CD4-positive, alpha-beta T cell treated with Interferon gamma for 1 hour (primary cell): ENCODE measurements around the gene MVB12A.

Experiments used
- DNase-seq: peaks from one replicate; pipeline ENCODE4 v3.0.0-alpha.2; 2020

The MVB12A gene

DNA sequence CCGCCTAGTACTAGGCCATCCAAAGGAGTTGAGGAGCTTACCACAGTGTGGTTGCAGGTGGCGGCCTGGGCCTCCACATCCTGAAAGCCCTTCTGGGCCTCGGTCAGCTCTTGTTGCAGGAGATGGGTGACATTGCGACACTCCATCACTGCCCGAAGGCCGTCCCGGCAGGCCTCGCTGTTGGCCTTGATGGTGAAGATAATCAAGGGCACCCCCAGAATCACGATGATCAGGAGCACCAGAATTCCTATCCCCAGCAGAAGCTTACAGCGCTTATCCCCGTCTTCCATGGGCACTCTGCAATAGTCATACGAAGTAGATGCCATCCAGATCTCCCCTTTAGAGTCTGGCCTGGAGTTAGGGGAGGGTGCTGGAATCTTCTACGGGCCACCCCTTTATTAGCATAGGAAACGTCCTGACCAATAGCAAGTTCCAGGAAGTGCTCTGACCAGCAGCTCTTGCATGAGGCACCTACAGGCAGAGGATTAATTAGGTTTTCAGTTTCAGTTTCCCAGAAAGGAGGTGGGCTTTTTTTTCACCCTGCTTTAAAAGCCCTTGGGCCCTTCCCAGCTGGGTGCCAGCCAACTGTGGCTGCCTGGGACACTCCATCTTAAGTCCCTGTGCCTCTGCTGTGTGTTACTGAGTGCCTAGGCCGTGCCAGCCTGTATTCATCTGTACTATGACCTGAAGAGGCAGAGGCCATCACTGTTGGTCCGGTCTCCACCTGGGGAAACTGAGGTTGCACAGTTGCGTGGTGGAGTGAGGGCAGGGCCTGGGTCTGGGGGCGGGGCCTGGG, 14.4 kb upstream of the MVB12A start, which contains the start of gene BST2:
Gene BST2 (minus strand): TSS at position 381 of the 796 bp plus-strand sequence. CDS start 55 bp downstream, at position 326.
- DNase-seq, result peak; percentile 77

DNA sequence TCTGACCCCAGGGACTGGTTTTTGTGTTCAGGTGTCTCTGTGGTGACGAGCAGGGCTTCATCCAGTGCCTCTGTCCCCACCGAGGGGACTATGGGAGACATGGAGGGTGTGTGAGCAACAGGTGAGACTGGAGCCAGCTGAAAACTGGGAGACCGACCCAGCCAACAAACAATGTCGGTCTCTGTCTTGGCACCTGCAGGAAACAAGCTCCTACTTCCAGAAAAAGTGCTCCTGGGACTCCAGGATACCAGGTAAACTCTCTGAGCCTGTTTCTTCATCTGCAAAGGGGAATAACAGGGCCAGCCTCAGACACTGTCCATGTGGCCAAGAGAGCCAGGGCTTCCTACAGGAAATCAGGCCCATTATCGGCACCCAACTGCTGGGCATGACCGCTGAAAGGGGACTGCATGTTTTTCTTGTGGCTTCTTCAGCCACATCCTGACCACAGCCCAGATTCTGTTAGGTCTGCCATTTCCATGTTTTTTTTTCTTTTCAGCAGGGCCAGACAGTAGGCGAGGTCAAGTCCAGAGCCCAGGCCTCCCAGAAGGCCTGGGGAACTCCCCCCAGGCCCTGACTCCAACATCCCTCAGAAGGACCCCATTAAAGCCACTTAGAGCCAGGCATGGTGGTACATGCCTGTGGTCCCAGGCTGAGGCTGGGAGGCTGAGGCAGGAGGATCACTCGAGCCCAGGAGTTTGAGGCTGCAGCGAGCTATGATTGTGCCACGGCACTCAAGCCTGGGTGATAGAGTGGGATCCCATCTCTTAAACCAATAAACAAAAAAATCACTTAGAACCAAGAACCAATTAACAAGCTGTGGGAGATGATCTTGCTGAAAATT, 13.6 kb upstream of the MVB12A start:
- peak; percentile 65 for DNase-seq

DNA sequence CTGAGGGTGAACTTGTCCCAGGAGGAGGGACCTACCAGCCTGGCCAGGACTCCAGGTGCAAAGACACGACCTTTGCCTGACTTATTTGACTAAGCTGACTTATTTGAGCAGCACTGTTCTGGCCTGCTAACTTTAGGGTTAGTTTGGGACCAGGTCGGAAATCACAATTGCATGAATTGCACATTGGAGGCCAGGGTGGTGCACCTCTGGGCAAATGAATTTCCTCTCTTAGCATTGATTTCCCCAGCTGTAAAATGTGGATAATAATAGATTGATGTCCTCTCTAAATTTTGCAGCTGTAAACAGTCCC, 13.0 kb upstream of the MVB12A start:
- DNase-seq, result no peak

DNA sequence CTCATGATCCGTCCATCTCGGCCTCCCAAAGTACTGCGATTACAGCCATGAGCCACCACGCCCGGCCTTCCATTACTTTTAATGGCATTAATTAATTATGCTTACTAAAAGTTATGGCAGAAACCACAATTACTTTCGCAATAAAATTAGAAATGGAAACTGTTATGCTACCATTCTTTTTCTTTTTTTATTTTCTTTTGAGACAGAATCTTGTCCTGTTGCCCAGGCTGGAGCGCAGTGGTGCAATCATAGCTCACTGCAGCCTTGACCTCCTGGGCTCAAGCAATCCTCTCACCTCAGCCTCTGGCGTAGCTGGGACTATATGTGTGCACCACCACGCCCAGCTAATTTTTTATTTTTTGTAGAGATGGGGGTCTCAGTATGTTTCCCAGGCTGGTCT, 9.9 kb upstream of the MVB12A start:
- no peak for DNase-seq

DNA sequence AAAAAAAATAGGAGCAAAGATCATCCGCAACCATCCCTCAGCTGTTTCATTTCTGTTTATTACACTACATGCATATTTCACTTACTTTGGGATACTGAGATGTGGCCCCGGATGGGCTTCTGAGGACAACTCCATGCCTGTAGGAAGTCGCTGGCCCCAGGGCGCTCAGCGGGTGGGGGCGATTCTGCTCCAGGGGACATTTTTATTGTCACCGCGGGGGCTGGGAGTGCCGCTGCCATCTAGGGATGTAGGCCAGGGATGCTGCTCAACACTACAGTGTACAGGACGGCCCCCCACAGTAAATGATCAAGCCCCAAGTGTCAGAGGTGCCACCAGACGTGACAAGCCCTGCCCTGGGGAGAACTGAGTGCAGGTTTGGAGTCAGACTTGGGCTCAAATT, 8.0 kb upstream of the MVB12A start:
- no peak for DNase-seq

DNA sequence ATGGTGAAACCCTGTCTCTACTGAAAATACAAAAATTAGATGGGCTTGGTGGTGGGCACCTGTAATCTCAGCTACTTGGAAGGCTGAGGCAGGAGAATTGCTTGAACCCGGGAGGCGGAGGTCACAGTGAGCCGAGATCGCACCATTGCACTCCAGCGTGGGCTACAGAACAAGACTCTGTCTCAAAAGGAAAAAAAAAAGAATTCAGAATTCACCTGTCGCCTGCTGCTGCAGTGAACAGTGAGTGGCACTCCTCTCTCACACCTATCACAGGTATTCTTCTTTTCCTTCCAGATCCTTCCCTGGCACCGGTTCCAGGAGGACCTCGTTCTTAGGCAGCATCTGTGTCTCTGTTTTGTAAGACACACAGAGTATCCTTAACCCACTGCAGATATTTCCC, 5.8 kb upstream of the MVB12A start:
- no peak for DNase-seq

DNA sequence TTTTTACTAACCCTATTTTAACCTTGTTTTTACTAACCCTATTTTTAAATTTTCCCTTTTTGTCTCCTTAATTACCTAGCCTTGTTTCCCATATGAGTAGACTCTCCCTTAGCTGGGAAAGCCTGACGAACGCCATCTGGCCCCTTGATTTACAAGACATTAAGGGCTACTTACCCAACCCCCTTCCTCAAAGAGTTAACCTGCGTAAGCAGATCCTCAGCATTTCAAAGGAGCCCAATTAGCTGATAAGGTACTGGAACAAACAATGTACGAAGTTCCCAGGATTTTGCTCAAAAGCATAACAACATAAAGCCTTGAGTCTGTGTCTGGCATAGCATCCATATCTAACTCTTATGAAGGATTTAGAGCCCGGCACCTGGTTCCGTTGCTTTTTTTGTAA, 4.7 kb upstream of the MVB12A start:
- DNase-seq, result no peak

DNA sequence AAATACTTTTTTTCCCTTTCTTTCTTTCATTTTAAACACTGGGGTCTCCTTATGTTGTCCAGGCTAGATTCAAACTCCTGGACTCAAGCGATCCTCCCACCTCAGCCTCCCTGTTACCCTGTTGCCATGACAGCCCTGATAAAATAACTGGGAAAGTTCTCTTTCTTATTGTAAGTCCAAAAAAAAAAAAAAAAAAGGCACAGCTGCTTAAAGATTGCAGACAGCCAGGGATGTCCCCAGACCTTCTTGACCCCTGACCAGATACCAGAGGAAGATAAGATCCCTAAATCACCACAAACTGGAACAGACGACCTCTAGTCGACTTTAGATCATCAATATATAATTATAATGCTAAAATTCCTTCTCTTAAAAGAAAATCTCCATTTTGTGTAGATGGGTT, 1.1 kb upstream of the MVB12A start:
- no peak for DNase-seq

DNA sequence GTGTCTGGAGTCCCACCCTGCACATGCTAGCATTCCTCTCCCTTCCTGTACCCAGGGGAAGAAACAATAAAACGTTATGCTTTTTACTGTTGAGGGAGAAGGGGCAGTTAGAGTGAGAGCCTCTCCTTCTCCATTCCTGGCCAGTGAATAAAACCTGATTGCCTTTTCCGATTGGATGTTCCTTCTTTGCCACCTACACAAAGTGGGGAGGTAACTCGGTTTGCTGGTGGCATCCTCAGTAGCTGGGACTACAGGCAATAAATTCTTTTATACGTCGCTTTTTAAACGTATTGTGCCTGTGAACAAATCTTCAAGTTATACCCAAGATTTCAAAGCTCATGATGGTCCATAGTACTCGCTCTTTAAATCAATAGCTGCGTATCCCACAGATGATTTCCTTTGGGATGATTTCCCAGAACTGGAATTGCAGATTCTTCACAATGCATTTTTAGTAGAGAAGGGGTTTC, 660 bp upstream of the MVB12A start:
- DNase-seq, result no peak

DNA sequence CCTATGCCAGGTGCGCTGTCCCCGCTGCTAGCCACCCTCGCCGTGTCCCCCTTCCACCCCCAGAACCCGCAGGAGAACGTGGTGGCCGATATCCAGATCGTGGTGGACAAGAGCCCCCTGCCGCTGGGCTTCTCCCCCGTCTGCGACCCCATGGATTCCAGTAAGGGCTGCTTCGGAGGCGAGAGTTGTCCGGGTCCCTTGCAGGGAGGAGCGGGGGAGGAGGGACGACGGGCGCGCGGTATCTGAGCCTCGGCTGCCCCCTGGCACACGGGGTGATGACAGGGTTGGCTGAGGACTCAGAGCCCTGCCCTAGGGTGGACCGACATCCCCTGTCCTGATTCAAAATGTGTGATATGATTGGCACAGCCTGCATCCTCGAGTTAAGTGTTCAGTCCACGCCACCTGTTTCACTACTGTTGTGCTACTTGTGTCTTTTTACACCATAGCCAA, 653 bp downstream of the MVB12A start:
- DNase-seq, result no peak

DNA sequence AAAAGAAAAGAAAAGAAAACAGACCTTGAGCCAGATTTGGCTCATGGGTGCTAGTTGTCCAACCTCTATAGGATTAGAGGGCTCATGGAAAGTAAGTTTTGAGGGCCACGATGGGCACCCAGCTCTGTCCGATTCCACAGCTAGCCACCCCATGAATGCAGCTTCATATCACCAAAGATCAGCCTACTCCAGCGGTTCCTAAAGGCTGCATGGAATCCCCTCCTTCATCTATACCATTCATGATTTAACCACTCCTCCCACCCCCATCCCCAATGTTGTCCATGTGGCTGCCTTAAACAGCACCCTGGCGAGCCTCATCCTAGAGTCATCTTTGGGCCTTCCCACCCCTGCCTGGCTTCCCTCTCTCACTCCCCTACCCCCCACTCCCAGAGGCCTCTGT, 2.1 kb downstream of the MVB12A start:
- DNase-seq, result no peak

DNA sequence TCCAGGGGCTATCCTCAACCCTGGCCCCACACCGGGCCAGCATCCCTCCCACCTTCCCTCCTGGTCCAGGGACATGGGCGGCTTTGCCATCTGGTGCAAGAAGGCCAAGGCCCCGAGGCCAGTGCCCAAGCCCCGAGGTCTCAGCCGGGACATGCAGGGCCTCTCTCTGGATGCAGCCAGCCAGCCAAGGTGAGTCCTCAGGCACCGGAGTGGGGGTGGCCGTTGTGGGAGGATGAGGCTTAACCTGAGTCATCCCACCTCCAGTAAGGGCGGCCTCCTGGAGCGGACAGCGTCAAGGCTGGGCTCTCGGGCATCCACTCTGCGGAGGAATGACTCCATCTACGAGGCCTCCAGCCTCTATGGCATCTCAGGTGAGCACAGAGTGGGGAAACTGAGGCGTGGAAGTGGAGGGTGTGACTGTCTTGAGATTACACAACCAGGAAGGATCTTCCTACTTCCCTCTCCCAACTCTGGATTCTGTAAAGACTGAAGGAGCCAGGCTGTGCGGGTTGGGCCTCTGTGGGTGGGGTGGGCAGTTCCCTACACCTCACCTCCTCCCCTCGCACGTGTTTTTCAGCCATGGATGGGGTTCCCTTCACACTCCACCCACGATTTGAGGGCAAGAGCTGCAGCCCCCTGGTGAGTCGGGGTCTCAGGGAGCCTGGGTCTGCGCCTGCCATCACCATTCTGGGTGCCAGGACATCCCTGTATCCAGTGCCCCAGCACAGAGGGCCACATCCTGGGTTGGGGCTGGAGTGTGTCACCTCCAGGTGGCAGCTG, 3.8 kb downstream of the MVB12A start:
- DNase-seq, result no peak

DNA sequence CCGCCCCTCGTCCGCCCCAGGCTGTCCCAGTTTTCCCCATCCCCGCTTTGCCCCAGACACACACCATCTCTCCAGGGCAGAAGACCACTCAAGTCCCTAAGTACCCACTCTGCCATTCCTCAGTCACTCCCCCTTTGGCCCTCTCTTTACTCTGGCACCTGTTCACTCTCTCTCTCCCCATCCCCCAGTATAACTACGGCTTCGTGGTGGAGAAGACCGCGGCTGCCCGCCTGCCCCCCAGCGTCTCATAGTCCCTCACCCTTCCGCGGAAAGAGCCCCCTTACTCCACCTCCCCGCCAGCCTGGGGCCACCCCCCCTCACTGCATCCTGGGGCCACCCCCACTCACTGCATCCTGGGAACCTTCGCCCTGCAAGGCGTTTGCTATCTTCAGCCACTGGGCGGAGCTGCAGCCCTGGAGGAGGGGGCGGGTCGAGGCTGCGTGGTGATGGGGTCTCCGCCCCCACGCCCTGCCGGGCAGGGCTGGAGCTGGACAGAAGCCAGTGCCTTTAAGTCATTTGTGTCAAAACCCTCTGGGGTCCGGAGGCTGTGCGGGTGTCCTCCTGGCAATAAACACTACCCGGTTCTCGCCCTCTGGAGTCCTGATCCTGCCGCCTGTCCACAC, 5.0 kb downstream of the MVB12A start:
- DNase-seq, result peak; percentile 22

DNA sequence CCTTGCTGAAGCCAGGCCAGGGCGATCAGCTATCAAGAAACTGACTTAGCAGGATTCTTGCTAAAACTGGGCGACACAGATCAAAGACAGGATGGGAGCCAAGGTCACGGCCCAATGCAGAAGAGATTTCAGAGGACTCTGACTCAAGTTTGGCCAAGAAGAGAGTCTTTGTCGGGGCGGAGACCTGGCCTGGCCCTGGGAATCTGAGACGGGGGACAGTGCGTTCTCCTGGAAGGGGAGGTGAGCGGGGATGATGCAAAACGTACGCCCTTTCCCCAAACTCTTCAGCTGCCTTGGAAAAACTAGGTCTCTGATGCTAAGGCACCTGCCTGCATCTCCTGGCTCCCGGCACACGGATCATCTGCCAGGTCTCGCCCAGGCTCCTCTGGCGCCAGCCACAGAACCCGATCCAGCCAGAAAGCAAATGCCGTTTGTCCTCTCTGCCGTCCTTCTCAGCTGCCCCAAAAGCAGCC, 9.8 kb downstream of the MVB12A start:
- DNase-seq, result no peak

DNA sequence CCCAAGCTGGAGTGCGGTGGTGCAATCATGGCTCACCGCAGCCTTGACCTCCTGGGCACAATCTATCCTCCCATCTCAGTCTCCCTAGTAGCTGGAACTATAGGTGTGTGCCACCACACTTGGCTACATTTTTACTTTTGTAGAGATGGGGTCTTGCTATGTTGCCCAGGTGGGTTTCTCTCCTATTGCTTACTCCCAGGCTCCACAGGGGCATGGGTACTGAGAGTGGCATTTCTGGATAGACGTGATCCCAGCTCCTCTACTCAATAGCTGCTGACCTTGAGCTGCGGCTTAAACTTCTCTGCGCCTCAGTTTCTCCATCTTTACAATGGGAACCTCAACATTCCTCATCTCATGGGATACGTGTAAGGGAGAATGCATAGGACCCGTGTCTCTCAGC, 11.6 kb downstream of the MVB12A start:
- DNase-seq, result no peak

DNA sequence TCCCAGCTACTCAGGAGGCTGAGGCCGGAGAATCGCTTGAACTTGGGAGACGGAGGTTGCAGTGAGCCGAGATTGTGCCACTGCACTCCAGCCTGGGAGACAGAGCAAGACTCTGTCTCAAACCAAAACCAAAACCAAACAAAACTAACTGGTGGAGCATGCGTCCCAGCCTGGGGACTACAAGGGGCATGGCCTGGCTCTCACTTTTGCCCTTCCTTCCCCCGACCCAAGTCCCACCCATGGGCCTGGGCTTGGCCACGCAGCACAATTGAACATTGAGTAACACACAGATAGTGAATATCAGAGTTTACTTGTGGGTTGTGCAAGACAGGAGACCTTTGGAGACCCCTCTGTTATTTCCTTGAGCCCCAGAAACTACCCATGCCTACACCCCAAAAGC, 15.4 kb downstream of the MVB12A start:
- DNase-seq, result no peak

DNA sequence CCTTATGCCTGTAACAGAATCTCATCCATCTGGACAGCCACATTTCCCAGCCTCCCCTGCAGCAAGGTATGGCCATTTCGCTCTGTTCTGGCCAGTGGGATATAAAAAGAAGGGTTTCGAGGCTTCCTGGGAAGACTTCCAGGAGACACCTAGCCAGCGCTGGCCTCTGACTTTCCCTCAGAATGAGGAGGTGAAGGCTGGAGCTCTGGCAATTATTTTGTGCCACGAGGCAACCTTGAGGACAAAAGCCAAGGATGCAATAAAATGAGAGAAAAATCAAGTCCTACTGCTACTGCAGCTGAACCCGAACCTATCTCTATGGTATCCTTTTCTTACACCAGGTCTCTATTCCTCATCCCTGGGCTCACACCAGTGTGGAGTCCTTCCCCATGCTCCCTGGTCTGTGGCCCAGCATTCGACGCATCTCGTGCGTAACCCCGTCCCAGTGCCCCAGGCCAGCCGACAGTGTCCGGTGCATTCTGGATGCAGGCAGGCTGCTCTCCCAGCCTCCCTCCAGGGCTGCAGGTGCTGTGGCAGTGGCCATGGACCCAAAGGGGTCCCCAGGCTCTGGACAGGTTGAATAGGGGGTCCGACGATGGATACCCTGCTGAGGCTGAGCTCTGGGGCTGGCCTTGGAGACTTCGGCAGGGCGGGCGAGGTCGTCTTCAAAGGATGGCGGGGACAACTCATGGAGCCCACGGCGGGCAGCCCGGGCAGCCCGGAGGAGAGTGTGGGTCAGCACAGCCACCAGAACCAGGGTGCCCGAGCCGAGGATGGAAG, 16.4 kb downstream of the MVB12A start:
- no peak for DNase-seq

DNA sequence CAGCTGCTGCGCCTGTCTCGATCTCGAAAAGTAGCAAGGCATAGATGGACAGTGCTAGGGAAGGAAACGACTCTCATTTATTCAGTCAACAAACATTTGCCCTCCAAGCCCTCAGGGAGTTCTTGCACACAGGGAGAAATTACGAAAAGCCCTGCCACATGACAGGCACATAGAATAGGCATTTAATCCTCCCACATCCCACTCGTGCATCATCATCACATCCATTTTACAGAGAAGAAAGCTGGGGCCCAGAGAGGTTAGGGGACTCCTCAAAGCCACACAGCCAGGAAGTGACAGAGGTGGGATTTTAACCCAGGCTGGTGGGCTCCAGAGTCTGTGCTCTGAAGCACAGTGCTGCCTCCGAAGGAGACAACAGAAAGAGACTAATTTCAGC, 17.0 kb downstream of the MVB12A start:
- DNase-seq, result no peak

DNA sequence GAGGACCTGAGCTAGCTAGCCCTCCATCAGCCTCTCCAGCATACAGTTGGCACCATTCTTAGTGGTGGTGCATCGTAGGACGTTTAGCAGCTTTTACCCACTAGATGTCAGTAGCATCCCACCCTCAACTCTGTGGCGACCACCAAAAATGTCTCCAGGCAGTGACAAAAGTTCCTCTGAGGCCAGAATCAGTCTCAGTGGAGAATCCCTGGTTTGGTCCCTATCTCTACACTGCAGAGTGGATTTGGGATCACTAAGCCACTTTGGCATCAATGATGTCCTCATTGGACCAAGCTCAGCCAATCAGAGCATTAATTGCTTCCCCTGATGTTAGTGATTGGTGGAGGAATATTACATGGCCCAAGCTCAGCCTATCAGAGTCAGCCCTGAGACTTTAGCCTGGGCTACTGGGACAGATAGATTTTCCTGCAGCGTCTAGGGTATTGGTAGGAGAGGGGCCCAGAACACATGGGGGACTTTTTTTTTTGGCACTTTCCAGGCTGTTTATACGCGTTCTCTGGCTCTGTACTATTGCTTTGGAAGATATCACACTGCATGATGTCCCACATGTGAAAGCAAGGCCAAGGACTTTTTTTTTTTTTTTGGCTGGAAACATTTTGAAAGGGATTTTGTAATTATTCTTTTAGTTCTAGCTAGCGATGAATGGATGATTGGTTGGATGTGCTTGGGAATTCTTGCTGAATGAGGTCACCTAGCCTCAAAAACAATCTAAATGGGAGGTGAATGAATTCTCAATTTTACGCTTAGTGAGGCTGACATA, 21.6 kb downstream of the MVB12A start:
- DNase-seq, result no peak

DNA sequence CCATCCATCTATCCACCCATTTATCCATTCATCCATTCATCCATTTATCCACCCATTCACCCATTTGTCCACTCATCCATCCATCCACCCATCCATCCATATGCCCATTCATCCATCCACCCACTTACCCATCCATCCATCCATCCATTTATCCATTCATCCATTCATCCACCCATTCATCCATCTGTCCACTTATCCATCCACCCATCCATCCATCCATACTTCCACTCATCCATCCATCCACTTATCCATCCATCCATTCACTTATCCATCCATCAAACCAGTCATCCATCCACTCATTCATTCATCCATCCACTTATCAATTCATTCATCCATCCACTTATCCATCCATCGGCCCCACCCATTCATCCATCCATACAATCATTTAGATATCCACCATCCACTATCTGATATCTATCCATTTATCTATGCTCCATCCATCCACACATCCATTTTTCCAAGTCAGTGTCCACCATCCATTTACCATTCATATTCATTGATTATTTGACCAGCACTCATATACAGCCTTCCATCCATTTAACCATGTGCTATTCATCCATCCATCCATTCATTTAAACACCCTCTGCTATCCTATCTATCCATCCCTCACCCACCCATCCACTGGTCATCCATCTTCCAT, 25.8 kb downstream of the MVB12A start:
- DNase-seq, result no peak

DNA sequence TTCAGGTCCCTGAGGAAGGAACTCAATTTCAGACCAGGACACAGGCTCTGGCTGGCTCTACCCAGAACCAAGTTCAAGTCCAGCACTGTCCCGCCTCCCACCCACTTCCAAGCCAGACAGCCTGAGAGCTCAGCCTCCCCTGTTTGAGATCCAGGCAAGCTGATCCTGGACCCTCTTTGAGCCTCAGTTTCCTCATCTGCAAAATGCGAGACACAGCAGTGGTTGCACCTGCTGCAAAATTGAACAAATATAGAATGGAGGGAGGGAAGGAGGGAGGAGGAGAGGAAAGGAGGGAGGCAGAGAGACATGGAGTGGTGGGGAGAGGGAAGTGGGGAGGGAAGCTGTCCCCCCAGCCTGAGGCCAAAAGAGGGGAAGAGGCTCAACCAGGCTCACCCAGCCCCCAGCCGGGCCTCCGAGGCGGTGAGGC, 27.9 kb downstream of the MVB12A start:
- no peak for DNase-seq
